AML-193 (cell line): Measurements from ENCODE around the gene SERPINB10.
"Not testable (repeated sequence)": the region's sequence is repeated elsewhere in the genome, so short reads cannot be mapped to it uniquely, and the experiment has no call there.

Experiments used
- DNase-seq, 2 experiments: peaks; one replicate each; lab custom pipeline; 2025; lab: John Stamatoyannopoulos, UW

SERPINB10 gene

GRCh38 chr18:63890950-63891304 lies 16.8 kb upstream of the SERPINB10 start:
- peak; percentile 83 to 90 for DNase-seq

DNA sequence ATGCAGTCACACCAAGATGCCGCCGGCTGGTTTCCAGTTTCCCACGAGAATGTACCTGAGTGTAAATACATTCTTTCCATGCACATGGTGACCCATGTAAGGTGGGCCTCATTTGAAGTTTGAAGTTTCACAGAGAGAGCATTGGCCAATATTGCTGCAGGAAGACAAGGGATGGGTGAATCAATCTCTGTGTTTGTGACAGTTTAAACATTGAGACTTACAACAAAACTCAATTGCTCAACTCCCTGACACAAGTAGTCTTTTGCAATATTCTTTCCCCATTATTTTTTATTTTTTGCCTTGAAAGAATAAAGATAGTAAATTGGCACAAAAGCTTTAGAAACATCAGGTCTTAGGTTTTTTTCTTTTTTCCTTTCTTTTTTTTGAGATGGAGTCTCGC lies 15.2 kb upstream of the SERPINB10 start:
- DNase-seq: peak; percentile 88 to 97

DNA sequence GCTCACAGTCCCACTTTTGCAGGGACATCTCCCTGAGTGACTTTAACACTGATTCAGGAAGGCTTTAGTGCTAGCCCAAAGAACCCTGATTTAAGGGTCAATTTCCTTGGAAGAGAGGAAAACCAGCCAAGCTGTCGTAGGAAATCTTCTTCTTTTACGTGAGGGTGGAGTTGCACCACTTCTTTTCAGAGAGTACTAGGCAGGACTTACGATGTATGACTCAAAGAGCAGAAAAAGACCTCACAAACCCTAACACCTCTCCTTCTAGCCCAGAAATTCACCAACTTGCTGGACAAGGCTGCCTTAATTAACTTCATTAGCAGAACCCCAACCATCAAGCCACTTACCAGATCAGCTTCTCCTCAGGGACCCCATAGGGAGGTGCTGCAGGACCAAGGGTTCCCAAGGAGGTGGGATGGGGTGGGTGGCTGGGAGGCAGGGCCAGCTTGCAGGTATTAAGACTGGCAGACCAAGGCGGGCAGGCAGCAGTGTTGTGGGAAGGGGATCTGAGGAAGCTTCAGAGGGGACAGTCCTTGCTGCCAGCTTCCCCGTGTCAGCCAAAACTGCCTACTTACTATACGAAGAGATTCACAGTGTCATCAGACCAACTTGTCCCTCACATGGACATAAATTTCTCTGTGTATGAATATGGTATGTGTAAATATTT lies 13.5 kb upstream of the SERPINB10 start:
- no peak for DNase-seq

DNA sequence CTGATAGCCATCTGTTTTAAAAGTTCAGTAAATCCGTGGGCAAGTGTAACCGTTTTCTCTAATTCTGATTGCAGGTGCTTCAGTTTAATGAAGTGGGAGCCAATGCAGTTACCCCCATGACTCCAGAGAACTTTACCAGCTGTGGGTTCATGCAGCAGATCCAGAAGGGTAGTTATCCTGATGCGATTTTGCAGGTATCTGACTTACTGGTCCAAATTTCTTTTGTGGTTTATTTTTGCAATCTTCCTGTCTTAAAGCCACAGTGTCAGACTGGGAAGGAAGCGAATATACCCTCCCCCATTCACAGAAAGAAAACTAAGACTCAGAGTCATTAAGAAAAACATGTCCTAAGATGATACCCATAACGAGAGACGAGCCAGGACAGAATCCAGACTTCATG lies 12.6 kb upstream of the SERPINB10 start:
- peak; percentile 57 to 59 for DNase-seq

DNA sequence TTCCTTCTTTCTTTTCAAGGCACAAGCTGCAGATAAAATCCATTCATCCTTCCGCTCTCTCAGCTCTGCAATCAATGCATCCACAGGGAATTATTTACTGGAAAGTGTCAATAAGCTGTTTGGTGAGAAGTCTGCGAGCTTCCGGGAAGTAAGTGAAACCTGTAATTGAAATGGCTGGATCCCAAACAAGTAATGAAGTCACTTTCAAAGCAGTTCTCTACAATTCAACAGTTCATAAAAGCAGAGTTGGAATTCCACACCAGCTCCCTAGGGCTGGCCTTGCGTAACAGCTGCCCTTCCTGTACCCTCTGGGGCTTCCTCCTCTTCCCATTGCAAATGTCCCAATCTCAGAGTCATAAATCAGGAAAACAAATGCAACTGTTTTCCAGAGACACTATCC lies 10.7 kb upstream of the SERPINB10 start:
- DNase-seq: no peak

DNA sequence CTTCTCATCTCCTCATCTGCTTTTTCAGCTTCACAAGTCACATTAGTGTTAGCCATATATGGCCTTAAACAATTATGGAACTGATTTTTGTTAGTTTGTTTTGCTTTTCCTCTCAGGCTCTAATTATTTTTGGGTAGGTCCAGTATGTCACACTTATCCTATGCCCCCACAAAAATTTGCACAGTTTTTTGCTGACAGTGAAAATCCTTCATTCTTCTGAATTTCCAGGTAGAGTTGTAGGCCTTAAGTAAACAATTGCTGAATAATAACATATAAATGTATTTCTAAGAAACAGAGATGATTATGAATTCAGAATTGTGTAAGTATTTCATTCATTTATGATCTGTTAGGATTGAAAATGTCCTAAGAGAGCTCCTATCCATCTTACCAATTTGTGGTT lies 8.6 kb upstream of the SERPINB10 start:
- DNase-seq: no peak

GRCh38 chr18:63903851-63904570 lies 3.7 kb upstream of the SERPINB10 start:
- DNase-seq: no peak

GRCh38 chr18:63904694-63905093 lies 3.1 kb upstream of the SERPINB10 start:
- no peak for DNase-seq

GRCh38 chr18:63905361-63905760 lies 2.4 kb upstream of the SERPINB10 start:
- no peak for DNase-seq

DNA sequence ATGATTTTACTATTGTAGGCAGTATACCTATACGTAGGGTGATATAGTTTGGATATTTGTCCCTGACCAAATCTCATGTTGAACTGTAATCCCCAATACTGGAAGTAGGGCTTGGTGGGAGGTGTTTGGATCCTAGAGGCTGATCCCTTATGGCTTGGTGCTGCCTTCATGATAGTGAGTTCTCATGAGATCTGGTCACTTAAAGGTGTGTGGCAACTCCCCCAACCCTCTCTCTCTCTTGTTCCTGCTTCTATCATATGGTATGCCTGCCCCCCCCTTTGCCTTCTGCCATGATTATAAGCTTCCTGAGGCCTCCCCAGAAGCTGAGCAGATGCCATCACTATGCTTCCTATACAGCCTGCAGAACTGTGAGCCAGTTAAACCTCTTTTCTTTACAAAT lies 1.7 kb upstream of the SERPINB10 start:
- DNase-seq: no peak

DNA sequence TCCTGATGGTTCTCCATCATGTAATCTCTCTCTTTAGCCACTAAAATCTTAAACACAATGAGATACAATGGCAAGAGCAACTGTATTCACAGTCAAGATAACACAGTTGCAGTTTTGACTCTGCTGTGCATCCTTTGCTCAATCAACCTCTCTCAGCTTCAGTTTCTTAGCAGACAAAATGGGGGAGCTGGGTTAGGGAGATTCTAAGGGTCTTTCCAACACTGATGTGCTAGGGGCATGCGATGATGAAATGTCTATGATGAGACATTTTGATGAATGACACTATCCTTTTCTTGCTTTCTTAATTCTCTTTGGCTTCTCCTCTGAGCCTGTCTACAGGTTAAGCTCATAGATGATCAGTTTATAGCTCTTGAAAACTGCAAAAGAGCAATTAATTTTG lies 1.1 kb downstream of the SERPINB10 start:
- no peak for DNase-seq

- no peak for DNase-seq
Observed at GRCh38 chr18:63909870-63910269, 2.1 kb downstream of the SERPINB10 start.

DNA sequence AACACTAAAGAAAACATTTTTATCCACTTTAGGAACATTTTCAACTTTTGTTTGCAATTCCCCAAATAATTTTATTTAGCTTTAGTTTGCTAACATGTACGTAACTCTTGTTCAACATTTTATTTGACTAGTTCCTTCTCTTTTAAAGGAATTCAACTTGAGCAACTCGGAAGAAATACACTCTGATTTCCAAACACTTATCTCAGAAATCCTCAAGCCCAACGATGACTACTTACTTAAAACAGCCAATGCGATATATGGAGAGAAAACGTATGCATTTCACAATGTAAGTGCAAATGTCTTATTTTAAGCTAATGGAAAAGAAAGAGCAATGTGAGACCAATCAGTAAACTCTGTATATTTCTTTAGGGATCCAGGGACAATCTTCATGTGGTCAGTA lies 10.1 kb downstream of the SERPINB10 start:
- no peak for DNase-seq

DNA sequence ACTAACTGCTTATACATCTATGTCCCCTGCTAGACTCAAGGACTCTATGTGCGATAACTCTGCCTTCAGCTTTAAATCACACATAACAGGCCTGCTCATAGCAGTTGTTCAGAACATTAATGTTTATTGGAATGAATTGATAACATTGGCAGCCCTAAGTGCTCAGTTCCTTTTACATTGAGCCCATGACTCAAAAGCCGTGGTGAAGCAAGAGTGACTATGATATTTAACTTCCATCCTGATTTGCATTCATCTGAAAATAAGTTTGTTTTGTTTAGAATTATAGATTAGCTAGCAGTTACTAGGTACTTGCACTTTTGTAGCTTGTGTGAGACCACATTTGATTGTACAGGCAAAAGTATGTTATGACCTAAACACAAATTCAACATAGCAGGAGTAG lies 14.3 kb downstream of the SERPINB10 start:
- no peak for DNase-seq

DNA sequence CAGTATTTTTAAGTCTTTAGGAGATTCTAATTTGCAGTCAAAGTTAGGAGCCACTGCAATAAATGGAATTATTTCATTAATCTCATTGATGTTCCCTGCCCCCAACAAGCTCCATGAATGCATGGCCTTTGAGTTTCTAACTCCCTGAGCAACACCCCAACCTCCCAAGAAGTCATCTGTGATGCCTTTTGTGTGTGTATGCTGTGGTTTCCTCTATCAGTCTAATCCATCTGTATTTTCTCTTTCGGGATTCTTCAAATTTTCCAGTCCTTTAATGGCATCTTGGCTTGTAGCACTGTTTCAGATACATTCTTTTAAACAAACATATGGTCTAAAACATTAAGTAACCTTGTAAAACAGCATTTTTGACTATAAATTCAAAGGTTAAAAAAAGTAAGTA lies 16.8 kb downstream of the SERPINB10 start:
- no peak for DNase-seq

- DNase-seq: peak; percentile 73 to 76
Observed at GRCh38 chr18:63928331-63928730, 20.6 kb downstream of the SERPINB10 start.

DNA sequence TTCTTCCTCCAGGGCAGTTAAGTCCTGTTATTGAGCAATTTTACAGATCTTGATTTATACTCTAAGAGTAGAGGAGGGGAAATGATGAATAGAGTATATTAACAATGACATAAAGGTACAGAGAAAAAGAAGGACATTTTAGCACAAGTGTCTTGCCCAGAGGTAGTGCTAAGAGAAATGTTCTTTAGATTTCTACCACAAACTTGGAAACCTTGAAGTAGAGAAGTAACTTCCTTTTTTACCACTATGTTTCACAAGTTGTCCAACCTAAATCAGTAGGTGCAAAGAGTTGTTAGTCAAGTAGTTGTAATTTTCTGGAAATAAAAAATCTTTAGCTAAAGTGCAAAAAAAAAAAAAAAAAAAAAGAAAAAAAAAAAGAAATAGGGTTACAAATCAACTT lies 21.6 kb downstream of the SERPINB10 start:
- peak; percentile 59 to 61 for DNase-seq

- DNase-seq: peak; percentile 37 to 57
Observed at GRCh38 chr18:63930773-63931354, 23.1 kb downstream of the SERPINB10 start.

GRCh38 chr18:63936156-63936931 lies 28.6 kb downstream of the SERPINB10 start:
- no peak for DNase-seq

- DNase-seq: no peak
Observed at GRCh38 chr18:63936932-63937393, 29.2 kb downstream of the SERPINB10 start.

- DNase-seq: no peak
Observed at GRCh38 chr18:63940008-63940407, 32.2 kb downstream of the SERPINB10 start.

- DNase-seq: not testable (repeated sequence)
Observed at GRCh38 chr18:63940543-63941050, 32.8 kb downstream of the SERPINB10 start.
